HG03460 (cell line): ENCODE measurements around the gene PRTFDC1.
"Not testable (repeated sequence)": the region's sequence is repeated elsewhere in the genome, so short reads cannot be mapped to it uniquely, and the experiment has no call there.

Experiments
- ATAC-seq: cut with Tn5 transposase; IDR thresholded peaks from one replicate; pipeline ENCODE4 v1.9.1; 2021; ENCODE audit not compliant: unreplicated experiment

Gene PRTFDC1, protein sequence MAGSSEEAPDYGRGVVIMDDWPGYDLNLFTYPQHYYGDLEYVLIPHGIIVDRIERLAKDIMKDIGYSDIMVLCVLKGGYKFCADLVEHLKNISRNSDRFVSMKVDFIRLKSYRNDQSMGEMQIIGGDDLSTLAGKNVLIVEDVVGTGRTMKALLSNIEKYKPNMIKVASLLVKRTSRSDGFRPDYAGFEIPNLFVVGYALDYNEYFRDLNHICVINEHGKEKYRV

DNA sequence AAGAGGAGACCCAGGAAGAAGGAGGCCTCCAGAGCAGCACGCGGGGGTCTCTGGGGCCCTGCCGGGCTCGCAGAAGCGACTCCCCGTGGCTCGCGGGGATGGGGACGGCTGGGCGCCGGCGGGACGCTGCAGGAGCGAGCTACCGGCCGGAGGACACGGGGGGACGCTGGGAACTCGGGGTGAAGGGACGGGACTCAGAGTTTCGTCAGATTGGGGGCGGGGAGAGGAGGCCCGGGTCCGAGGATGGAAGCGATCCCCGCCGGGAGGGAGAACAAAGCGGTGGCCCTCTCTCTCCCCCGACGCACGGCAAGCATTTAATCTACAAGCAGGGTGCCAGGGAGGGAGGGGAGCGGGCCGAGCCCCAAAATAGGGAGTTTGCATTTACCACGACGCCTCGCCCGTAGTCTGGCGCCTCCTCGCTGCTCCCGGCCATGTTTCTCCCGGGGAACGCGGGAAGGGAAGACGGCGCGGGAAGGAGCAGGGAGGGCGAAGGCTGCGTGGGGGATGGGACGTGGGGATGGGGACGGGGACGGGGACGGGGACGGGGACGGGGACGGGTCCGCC is at the start of gene PRTFDC1:
Gene PRTFDC1, minus strand, starts transcription at position 464 of the 564 bp plus-strand sequence. Its CDS starts 31 bp downstream, at position 433.
- peak; percentile 16 for ATAC-seq

DNA sequence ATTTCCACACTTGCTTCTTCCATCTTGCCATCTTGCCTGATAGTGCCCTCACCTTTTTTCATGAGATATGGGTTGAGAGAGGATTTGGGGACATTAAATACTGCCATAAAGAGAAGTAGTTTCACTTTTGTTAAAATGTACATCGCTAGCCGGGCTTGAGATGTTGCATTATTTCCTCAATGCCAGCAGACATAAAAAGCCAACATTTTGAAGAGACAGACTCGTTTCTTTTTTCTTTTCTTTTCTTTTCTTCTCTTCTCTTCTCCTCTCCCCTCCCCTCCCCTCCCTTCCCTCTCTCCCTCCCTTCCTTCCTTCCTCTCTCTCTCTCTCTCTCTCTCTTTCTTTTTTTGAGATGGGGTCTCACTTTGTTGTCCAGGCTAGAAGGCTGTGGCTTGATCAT is 45.6 kb upstream of the PRTFDC1 start:
- ATAC-seq = no peak

DNA sequence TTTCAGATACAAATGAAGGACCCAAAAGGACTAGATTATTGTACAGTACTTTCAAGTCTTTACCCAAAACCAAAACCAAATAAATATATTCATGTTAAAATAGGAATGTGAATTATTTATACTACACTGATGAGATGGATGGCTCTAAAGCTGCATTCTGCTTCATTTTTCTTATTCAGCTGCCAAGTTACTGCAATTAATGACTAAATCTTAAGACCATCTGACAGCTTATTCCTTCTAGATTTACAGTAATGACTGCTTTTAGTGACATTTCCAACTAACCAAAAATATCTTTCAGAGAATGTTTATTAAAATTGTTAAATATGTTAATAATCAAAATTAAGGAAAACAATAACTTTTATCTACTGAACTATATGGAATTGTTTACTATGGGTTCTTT is 42.7 kb upstream of the PRTFDC1 start:
- no peak for ATAC-seq

DNA sequence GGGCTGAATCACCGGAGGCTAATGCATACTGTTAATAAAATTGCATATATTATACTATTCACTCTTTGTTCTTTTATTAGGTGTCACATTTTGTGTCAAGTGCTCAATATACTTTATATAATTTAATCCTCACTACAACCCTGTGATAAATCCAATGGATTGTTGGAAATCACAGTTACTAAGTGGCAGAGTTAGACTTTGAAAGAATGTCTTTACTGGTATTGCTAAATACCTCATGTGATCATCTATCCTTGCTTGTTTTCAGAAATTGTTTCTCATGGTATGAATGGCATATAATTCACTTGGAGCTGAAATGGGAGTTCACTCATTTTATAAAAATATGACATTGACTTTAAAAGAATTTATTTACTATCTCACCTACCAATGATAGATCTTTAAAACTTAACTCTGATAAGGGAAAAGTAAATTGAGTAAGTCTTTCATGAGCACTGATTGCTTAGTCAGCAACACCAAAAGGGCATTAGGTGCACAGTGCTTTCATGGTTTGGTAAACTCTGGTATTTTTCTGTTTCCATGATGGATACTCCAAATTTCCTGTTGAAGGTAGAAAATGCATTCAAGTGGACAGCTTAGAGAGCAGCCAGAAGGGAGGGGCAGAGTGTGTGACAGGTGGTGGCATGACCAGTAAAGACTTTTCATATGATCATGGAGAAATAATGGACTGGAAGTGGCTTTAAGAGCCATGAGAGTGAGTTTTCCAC is 41.0 kb upstream of the PRTFDC1 start:
- no peak for ATAC-seq

DNA sequence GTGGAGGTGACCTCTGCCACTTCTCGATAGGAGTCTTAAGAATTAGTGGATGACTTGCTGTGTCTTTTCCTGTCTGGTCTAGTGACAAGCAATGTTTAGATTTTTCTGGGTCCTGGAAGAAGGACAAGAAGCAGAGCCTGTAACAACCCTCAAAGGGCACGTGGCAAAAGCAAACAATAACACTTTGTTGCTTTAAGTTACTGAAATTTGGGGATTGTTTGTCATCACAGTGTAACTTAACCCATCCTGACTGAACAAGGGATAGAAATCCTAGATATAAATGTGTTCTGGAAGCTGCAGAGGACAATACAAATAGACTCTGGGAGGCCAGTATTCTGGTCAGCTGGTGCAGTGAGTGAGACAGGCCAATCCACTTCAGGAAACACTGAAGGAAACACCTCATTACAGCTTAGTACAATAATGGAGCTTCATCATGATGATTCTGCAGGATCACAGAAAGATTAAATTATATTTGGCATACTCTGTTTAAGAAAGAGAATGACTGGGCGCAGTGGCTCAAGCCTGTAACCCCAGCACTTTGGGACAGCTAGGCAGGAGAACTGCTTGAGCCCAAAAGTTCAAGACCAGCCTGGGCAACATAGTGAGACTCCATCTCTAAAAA is 40.2 kb upstream of the PRTFDC1 start:
- no peak for ATAC-seq

DNA sequence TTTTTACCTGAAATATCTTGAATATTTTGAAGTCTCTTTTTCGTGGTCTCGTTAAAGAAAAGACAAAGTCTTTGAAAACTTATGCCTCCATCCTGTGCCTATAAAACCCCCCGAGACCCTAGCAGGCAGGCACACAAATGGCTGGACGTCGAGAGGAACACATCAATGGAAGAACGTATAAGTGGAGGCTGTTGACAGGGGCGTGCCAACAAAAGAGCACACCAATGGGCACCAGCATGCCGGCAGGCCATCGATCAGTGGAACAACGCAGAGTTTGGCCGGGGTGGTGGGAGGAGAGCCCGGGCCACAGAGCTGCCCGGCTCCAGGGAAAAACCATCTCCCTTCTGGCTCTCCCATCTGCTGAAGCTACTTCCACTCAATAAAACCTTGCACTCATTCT is 38.9 kb upstream of the PRTFDC1 start:
- no peak for ATAC-seq

DNA sequence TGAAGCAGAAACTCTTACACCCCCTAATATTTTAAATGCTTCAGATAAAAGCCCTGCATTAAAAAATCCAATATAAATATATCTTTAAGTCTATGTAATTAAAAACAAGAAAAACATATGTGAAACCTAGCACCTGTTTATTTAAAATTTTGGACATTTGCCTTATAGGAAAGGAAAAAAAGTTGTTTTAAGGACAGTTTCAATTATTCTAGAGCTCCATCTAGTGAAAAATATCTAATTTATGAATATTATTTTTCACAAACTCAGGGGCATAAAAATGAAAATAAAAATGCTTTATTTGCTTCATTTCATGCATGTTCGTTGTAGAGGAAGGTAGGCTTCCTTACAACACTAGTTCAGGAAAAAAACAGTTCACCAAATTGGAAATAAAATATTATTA is 37.5 kb upstream of the PRTFDC1 start:
- ATAC-seq = no peak

DNA sequence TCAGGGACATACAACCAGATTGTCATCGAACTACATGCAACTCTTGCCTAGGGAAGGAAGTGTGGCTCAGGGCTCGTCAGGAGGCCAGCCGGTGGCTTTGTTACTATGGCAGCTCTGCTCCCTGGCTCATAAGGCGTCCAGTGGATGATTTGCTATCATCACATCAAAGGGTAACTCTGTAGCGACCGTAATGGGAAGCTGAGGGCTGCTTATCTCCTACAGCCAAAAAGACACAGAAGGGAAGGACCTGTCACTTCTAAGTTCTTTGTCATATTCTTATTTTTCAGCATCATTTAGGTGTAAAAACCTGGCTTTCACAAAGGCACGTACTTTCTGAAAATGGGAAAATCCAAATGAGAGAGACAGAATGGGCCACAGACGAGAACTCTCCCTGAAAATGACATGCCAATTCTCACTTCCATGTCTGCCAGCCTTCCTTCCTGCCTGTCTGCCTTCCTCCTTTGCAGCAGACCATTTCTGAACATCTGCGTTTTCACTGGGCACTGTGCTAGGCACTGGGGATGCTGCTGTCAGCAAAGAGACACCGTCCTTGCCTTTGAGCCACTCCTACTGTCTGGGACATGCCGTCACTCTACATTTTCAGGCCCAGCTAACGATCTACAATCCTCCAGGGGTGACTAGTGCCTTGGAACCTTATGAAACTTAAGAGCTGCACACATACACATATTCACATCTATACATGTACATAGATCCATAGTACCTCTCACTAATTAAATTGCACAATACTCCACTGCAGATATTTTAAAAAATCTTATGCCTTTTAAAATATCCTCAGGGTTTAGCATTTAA is 36.6 kb upstream of the PRTFDC1 start:
- ATAC-seq = no peak

DNA sequence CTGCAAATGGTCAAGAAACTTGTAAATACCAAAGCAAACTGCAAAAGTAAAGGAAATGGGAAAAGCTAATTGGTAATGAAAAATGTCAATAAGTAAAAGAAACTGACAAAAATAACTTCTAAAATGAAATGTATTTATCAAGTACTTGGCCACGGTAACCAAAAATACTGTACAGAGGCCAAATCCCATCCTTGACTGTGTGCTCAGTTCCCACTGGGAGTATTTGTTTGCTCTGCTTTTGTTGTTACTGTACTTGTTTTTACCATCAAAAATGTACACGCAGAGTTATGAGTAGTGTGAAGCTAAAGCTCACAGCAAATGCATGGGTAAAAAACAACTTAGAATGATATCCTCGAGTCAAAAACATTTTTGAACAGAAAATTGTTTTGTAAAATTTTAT is 32.5 kb upstream of the PRTFDC1 start:
- ATAC-seq = no peak

DNA sequence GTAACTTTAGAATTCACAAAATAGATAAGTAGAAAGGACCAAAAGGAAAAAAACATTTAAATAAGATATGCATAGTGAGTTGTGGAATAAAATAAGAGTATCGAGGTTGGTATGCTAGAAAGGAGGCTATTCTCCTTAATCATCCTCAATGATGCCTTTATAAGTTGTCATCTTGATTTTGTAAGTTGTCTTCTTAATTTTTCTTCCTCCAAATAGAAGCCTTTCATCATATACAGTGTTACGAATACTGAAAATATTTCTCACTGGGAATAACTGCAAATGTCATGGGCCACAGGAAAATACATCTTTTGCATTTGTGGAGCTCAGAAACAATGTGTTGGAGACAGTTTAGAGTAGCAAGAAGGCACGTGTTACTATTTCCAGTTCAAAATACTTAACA is 31.5 kb upstream of the PRTFDC1 start:
- no peak for ATAC-seq

DNA sequence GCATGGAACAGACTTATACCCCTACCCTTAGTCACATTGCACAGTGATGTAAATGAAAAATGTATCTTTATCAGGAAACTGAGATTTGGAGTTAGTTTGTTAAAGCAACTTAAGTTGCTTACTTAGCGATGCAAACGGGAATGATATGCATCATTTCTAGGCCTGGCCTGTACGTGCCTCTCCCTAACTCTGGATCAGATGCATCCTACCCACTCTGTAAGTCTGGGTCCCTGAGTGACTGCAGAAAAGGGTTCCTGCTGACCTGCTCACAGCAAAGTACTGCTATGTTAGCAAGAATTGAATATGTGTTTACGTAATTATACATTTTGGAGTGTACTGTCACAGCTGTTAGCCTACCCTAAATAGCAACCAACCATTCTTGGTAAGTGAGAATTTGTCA is 30.7 kb upstream of the PRTFDC1 start:
- ATAC-seq = no peak

DNA sequence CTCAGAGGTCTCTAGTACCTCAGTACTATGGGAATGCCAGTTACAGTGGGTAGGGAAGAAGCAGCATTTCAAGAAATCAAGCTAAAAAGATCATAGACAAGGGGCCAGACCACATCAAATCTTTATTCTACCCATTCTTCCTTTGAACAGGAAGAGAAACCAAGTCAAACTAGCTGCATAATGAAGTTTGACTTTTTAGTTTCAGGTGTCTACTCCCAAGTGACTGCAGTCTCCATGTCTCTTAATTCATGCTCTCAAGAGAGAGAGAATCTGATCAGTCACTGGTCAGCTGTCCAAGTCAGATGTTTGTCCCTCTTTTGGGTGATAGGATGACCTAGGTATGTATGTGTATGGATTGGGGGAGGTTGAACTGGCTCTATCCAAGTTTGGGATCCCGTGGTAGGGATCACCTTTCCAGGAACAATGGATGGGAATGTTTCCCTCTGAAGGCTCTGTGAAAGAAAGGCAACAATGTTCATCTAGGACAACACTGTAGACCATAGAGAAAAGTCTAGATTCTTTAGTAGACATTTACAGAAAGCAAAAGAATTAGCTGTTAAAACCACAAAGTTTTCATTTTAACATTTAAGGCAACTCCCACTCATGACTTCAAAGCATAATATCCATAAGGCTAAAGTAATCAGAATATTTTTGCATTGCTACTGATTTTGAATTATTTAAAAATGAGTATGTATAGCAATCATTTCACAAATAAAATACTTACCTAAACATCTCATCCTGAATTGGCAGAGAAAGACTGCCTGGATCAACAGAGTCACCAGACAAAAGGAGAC is 30.1 kb upstream of the PRTFDC1 start:
- no peak for ATAC-seq

DNA sequence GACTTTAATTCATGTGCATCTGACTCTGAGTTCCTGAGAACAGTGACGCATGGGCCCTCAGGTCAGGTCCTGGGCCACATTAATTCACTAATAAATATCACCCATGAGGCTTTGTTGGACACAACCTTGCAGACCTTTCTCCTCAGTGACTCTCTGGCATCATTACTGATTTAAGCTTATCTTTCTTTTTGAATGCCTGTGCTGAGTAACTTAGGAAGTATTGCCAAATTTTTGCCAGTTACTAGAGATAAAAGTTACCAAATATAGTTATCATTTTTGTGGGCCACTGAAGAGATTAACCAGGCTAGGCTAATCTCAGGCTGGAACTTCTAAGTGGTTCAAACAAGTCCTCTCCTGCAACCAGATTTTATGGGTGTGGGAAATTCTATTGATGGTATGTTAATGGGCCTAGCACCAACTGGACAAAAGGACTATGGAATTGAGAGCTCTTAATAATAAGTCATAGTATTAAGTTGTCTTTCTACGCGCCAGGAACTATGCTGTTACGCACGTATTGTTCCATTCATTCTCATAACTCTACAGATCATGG is 28.8 kb upstream of the PRTFDC1 start:
- ATAC-seq = no peak

DNA sequence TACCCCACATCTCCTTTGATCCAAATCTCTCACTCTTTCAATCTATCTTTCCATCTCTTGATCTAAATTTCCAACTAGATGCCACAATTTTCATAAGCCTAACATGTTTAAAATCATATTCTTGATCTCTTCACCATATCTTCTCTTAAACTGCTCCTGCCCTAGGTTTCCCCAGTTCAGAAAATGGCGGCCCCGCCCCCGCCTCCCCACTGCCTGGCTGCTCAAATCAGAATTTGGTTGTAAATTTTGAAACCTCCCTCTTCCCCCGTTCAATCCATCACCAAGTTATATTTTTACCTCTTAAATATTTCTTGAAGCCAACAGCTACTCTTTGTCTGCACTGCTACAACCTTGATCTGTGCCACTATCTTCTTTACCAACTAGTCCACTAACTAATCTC is 27.3 kb upstream of the PRTFDC1 start:
- ATAC-seq = no peak

DNA sequence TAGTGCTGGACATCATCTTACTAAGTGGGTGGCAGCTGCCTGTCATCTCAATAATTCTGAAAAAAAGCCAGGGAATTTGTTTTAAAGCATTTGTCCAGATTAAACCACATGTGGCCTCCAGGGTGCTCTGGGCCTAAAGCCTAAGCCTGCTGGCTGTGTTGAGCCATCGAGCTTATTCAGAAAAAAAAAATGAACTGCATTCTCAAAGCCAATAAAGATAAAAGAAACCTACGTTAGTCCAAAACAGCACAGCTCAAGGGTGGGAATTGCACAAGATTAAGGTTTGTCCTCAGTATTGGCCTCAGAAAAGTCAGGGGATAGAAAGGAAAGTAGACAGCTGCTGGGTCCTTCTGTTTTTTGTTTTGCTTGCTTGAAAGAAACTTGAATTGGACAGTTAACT is 22.6 kb upstream of the PRTFDC1 start:
- no peak for ATAC-seq

DNA sequence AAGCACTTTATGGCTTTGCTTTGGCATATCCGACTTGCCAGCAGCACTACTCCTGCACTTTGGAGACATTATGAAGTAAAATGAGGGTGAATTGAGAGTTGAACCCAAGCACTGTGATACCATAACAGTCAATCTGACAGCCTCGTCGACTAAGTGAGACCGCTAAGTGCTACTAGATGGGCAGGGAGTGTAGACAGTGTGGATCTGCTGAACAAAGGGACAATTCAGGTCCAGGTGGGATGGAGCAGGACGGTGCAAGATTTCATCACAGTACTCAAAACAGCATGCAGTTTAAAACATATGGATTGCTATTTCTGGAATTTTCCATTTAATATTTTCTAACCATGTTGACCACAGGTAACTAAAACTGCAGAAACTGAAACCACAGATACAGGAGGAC is 20.8 kb upstream of the PRTFDC1 start:
- no peak for ATAC-seq

DNA sequence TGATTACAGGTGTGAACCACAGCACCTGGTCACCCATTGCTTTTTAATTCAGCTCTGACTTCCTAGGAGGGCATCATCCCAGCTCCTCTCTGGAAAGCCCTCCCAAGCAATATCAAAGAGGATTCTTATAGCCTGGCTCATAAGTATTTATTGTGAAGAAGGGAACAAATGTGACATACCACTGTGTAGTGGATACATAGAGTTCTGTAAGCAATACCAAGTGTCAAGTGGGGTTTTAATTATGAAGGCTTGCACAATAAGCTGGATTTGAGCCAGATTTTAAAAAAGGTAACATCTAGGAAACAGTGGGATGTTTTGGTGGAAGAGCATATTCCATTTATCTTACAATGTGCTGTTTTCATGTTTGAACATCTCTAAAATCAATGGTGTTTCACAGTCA is 19.0 kb upstream of the PRTFDC1 start:
- ATAC-seq = no peak

DNA sequence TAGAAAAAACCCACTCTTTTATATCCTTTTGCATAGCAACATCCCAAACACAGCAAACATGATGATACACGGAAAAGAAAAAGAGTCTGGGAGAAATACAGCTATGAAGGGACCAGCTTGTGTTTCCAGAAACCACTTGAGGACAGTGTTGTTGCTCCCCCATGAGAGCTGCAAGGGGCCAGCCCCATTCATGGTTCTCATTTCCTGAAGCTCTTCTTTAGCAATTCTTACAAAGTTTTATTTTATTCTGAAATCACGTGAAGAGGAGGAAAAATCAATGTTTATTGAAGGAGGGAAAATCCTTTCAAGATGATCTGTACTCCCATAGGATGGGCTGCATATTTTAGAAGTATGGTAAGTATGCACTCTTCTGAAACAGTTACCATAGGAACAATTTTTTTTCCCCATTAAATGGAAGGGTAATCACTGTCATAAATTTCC is 17.5 kb upstream of the PRTFDC1 start:
- no peak for ATAC-seq

DNA sequence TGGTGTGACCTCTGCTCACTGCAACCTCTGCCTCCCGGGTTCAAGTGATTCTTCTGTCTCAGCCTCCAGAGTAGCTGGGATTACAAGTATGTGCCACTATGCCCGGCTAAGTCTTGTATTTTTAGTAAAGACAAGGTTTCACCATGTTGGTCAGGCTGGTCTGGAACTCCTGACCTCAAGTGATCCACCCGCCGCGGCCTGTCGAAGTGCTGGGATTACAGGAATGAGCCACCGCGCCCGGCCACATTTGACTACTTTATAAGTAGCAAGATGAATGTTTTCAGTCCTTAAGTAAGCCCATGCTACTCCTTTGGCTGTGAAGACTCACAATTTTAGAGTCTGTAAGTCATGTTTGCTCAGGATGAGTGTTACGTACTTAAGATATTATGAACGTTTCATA is 16.5 kb upstream of the PRTFDC1 start:
- ATAC-seq = not testable (repeated sequence)

DNA sequence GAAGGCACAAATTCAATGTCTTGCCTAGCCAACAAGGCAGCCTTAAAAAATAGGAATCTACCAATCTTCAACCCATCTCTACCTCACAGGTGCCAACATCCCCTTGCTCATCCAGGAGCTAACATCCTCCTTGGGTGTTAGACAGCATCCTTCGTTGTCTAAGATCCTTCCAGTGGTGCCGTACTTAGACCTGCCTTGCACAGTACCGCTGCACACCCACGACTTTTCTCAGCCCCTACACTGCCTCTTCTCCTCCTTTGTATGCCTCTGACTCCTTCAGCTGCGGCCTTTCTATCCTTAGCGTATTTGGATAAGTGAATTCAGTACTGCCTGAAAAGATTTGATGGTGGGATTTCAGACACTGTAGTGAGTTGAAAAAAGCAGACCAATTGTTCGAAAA is 15.9 kb upstream of the PRTFDC1 start:
- ATAC-seq = no peak
